OCI-LY1 (cell line): ENCODE results near the gene STK11.

Experiments
- H2AFZ ChIP-seq: fragments of 200-600 bp; sonication (generic), shearing (Covaris generic); 2 replicates; pipeline ENCODE4 v1.6.0; 2014; ENCODE audit warnings: antibody characterized with exemption, mild to moderate bottlenecking, low read length
- H3F3A ChIP-seq: fragments of 200-600 bp; sonication (generic), shearing (Covaris generic); 2 replicates; pipeline ENCODE4 v1.6.0; 2014; ENCODE audit warnings: mild to moderate bottlenecking, antibody characterized with exemption, low read length, moderate library complexity; ENCODE audit not compliant: insufficient read depth
- H3K27ac ChIP-seq: fragments of 200-600 bp; sonication (generic); 2 replicates; pipeline ENCODE4 v1.5.1; 2014; ENCODE audit warnings: low read length, mixed run types, mild to moderate bottlenecking, low read depth; ENCODE audit not compliant: poor library complexity, severe bottlenecking
- H3K27me3 ChIP-seq: fragments of 200-600 bp; sonication (generic); 2 replicates; pipeline ENCODE4 v1.6.0; 2014; ENCODE audit warnings: antibody characterized with exemption, mild to moderate bottlenecking, low read length, moderate library complexity; ENCODE audit not compliant: insufficient read depth
- H3K36me3 ChIP-seq: fragments of 200-600 bp; sonication (generic); 2 replicates; pipeline ENCODE4 v1.6.1; 2014; ENCODE audit warnings: mild to moderate bottlenecking, antibody characterized with exemption, low read length, moderate library complexity, mixed read lengths; ENCODE audit not compliant: insufficient read depth
- H3K4me1 ChIP-seq: fragments of 200-600 bp; sonication (generic); 2 replicates; pipeline ENCODE4 v1.5.1; 2014; ENCODE audit warnings: mild to moderate bottlenecking, low read length, moderate library complexity; ENCODE audit not compliant: insufficient read depth, severe bottlenecking
- H3K4me2 ChIP-seq: fragments of 200-600 bp; sonication (generic), shearing (Covaris generic); 2 replicates; pipeline ENCODE4 v1.6.1; 2014; ENCODE audit warnings: low read length
- H3K4me3 ChIP-seq: fragments of 200-600 bp; sonication (generic); 2 replicates; pipeline ENCODE4 v1.5.1; 2014; ENCODE audit warnings: low read length, low read depth, mild to moderate bottlenecking, mixed read lengths; ENCODE audit not compliant: poor library complexity, severe bottlenecking
- H3K79me2 ChIP-seq: fragments of 200-600 bp; shearing (Covaris generic); 2 replicates; pipeline ENCODE4 v1.6.1; 2016; ENCODE audit warnings: mixed run types, low read length, mixed read lengths; ENCODE audit not compliant: insufficient read depth
- H3K9ac ChIP-seq: fragments of 200-600 bp; sonication (generic), shearing (Covaris generic); 2 replicates; pipeline ENCODE4 v1.6.1; 2014; ENCODE audit warnings: mild to moderate bottlenecking, low read length, mixed read lengths
- H3K9me2 ChIP-seq: fragments of 200-600 bp; sonication (generic), shearing (Covaris generic); 2 replicates; pipeline ENCODE4 v1.6.1; 2014; ENCODE audit warnings: low read depth, mild to moderate bottlenecking, low read length, mixed read lengths
- H3K9me3 ChIP-seq: fragments of 200-600 bp; shearing (Covaris generic); 2 replicates; pipeline ENCODE4 v1.6.1; 2014; ENCODE audit warnings: low read length, mixed read lengths
- H4K20me1 ChIP-seq: fragments of 200-600 bp; sonication (generic), shearing (Covaris generic); 2 replicates; pipeline ENCODE4 v1.6.0; 2016; ENCODE audit warnings: mild to moderate bottlenecking, low read length; ENCODE audit not compliant: insufficient read depth
- EZH2 ChIP-seq: fragments of 200-600 bp; sonication (generic), shearing (Covaris generic); IDR thresholded peaks from 2 replicates; pipeline ENCODE4 v1.8.0; 2017; ENCODE audit warnings: borderline replicate concordance, mixed run types, mild to moderate bottlenecking, antibody characterized with exemption, low read length, moderate library complexity, mixed read lengths
- TF ChIP-seq, protein P1 (sequence below): fragments of 200-600 bp; sonication (generic), shearing (Covaris generic); IDR thresholded peaks from 2 replicates; pipeline ENCODE4 v1.5.1; 2017; ENCODE audit warnings: mild to moderate bottlenecking, antibody characterized with exemption, low read length, moderate library complexity, mixed read lengths

Gene STK11

GRCh38 chr19:1177322-1178114 is 28.1 kb upstream of the STK11 start:
- no peak overlapping the region for H3K27ac ChIP-seq
- no peaks in the 10 kb centered on the region for H4K20me1 ChIP-seq
- H3K4me3 ChIP-seq: no peak overlapping the region
- H3K9me2 ChIP-seq: no peaks in the 10 kb centered on the region
- no peak overlapping the region for H2AFZ ChIP-seq
- H3K27me3 ChIP-seq: peaks cover 16% of the 10 kb centered on the region; the same call in 1 of the 2 replicates
- no peak overlapping the region for H3K4me2 ChIP-seq
- H3K9me3 ChIP-seq: no peaks in the 10 kb centered on the region
- H3F3A ChIP-seq: no peaks in the 10 kb centered on the region
- TF ChIP-seq, protein P1, sequence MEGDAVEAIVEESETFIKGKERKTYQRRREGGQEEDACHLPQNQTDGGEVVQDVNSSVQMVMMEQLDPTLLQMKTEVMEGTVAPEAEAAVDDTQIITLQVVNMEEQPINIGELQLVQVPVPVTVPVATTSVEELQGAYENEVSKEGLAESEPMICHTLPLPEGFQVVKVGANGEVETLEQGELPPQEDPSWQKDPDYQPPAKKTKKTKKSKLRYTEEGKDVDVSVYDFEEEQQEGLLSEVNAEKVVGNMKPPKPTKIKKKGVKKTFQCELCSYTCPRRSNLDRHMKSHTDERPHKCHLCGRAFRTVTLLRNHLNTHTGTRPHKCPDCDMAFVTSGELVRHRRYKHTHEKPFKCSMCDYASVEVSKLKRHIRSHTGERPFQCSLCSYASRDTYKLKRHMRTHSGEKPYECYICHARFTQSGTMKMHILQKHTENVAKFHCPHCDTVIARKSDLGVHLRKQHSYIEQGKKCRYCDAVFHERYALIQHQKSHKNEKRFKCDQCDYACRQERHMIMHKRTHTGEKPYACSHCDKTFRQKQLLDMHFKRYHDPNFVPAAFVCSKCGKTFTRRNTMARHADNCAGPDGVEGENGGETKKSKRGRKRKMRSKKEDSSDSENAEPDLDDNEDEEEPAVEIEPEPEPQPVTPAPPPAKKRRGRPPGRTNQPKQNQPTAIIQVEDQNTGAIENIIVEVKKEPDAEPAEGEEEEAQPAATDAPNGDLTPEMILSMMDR: 0 out of 2 replicates have a peak, but pooled peaks have one; percentile 11
- no peak for TF ChIP-seq EZH2
- H3K4me1 ChIP-seq: peaks cover 12% of the 10 kb centered on the region
- H3K79me2 ChIP-seq: no peaks in the 10 kb centered on the region
- H3K36me3 ChIP-seq: no peaks in the 10 kb centered on the region
- H3K9ac ChIP-seq: no peak overlapping the region

DNA sequence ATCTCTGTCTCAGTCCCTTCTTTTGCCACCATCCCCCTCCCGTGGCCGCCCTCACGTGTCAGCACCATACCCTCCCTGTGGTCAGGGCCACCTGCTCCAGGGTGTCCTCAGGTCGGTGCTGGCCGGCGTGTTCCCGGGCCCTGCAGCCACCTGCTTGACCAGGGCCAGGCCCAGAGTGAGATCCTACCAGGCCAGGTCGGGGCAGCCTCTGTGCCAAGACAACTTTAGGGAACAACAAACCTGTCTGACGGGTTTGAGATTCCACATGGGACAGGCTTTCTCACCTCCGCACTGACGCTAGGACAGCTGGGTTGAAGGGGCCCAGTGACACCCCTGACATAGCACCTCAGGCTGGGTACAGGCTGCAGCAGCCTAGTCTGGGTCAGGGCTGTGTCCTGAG is 24.0 kb upstream of the STK11 start:
- Histone ChIP-seq H3K79me2 (no peaks in the 10 kb centered on the region), H3K27me3 (peaks cover 18% of the 10 kb centered on the region; the same call in 1 of the 2 replicates), H3K4me1 (no peaks in the 10 kb centered on the region), H3K27ac (no peak overlapping the region), H3K9ac (no peak overlapping the region), H3K4me3 (no peak overlapping the region), H3K4me2 (no peak overlapping the region), H2AFZ (no peak overlapping the region), H3K9me2 (no peaks in the 10 kb centered on the region), H4K20me1 (no peaks in the 10 kb centered on the region), H3K36me3 (no peaks in the 10 kb centered on the region; the same call in 1 of the 2 replicates), H3K9me3 (no peaks in the 10 kb centered on the region), H3F3A (no peaks in the 10 kb centered on the region)
- TF ChIP-seq, protein P1: no peak
- TF ChIP-seq EZH2: no peak

- Histone ChIP-seq H3K9ac (no peak overlapping the region), H3K9me2 (no peaks in the 10 kb centered on the region), H3K4me3 (no peak overlapping the region), H3F3A (no peaks in the 10 kb centered on the region), H3K79me2 (no peaks in the 10 kb centered on the region), H3K4me2 (no peak overlapping the region), H2AFZ (no peak overlapping the region), H3K9me3 (no peaks in the 10 kb centered on the region), H3K36me3 (no peaks in the 10 kb centered on the region; the same call in 1 of the 2 replicates), H3K27ac (no peak overlapping the region), H3K27me3 (peaks cover 18% of the 10 kb centered on the region; the same call in 1 of the 2 replicates), H3K4me1 (no peaks in the 10 kb centered on the region), H4K20me1 (no peaks in the 10 kb centered on the region)
- TF ChIP-seq EZH2: no peak
- TF ChIP-seq, protein P1: no peak
Measured at GRCh38 chr19:1182068-1182467, 23.5 kb upstream of the STK11 start.
